ENCODE measurements around the gene ANO2. TPM values are rescaled to one million over a fixed set of nuclear protein-coding genes. Genes with fewer than 3 reads are reported as not detected.

ANO2 gene
- total RNA-seq: not detected in 2 replicates

GRCh38 chr12:5945071-5946008, at the start of gene ANO2:
TSS of gene ANO2 (minus strand) at chr12:5945259. CDS start at chr12:5945217, 42 bp downstream.

Other genes starting within 250 kb of the ANO2 start
- 0.29 and 0.35 TPM in 2 replicates for gene VWF, start 179.4 kb upstream of the ANO2 start, total RNA-seq